KMS-11 (cell line): ENCODE data around the gene HPSE2.

Experiments
- H2AFZ ChIP-seq: fragments of 200-600 bp; sonication (generic); 2 replicates; pipeline ENCODE4 v1.6.1; 2016; ENCODE audit warnings: antibody characterized with exemption, mixed run types, low read depth
- H3K27ac ChIP-seq: fragments of 200-600 bp; sonication (generic); 2 replicates; pipeline ENCODE4 v1.6.1; 2016; ENCODE audit warnings: mild to moderate bottlenecking, mixed run types
- H3K27me3 ChIP-seq: fragments of 200-600 bp; sonication (generic); 2 replicates; pipeline ENCODE4 v1.6.1; 2017; ENCODE audit warnings: mild to moderate bottlenecking, low read depth, mixed run types, moderate library complexity; ENCODE audit not compliant: insufficient read depth
- H3K36me3 ChIP-seq: fragments of 200-600 bp; sonication (generic); 2 replicates; pipeline ENCODE4 v1.6.1; 2017; ENCODE audit warnings: mild to moderate bottlenecking, mixed run types; ENCODE audit not compliant: insufficient read depth
- H3K4me1 ChIP-seq: fragments of 200-600 bp; sonication (generic); 2 replicates; pipeline ENCODE4 v1.6.1; 2016; ENCODE audit warnings: mild to moderate bottlenecking, low read depth, mixed run types; ENCODE audit not compliant: poor library complexity, severe bottlenecking
- H3K4me2 ChIP-seq: fragments of 200-600 bp; sonication (generic); 2 replicates; pipeline ENCODE4 v1.7.0; 2016; ENCODE audit warnings: mild to moderate bottlenecking, mixed run types
- H3K4me3 ChIP-seq: fragments of 200-600 bp; sonication (generic); IDR thresholded peaks from 2 replicates; pipeline ENCODE4 v1.6.1; 2017; ENCODE audit warnings: low read depth, low read length, mixed read lengths; ENCODE audit not compliant: insufficient read depth
- H3K79me2 ChIP-seq: fragments of 200-600 bp; sonication (generic); 2 replicates; pipeline ENCODE4 v1.6.1; 2016; ENCODE audit warnings: low read depth, mixed run types; ENCODE audit not compliant: insufficient read depth
- H3K9ac ChIP-seq: fragments of 200-600 bp; sonication (generic); 2 replicates; pipeline ENCODE4 v1.6.1; 2016; ENCODE audit warnings: mild to moderate bottlenecking, mixed run types
- H4K20me1 ChIP-seq: fragments of 200-600 bp; sonication (generic); 2 replicates; pipeline ENCODE4 v1.6.1; 2016; ENCODE audit warnings: mild to moderate bottlenecking, mixed run types; ENCODE audit not compliant: insufficient read depth
- TF ChIP-seq, protein P1 (sequence below): fragments of 200-600 bp; sonication (generic); conservative IDR thresholded peaks from 2 replicates; pipeline ENCODE4 v1.6.1; 2017; ENCODE audit warnings: low read depth, mild to moderate bottlenecking, antibody characterized with exemption, low read length, moderate library complexity, mixed read lengths

The HPSE2 gene

DNA sequence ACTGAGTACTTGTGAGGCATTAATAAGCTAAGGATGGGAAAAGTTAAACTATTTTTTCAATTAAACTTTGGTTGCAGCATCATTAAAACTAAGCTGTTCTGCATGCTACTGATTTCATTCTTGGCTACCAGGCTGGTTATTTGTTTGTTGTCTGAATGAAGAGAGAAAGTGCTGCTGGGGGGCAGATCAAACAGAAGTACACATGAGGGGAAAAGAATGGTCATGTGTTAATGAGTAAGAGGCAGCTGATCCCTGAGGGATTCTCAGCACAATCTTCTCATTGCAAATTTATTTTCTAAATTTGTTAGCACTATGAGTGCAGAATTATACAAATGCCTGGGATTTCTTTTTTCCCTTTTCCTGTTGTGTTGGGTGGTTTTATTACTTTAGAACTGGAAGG is 575.7 kb downstream of the HPSE2 start:
- no peak overlapping the region for H3K27ac ChIP-seq
- no peak overlapping the region for H2AFZ ChIP-seq
- no peak overlapping the region for H3K4me3 ChIP-seq
- no peaks in the 10 kb centered on the region for H3K79me2 ChIP-seq
- H4K20me1 ChIP-seq: no peaks in the 10 kb centered on the region
- no peak overlapping the region for H3K4me2 ChIP-seq
- H3K9ac ChIP-seq: no peak overlapping the region
- no peaks in the 10 kb centered on the region for H3K27me3 ChIP-seq
- H3K4me1 ChIP-seq: no peaks in the 10 kb centered on the region
- H3K36me3 ChIP-seq: no peaks in the 10 kb centered on the region
- TF ChIP-seq, protein P1, sequence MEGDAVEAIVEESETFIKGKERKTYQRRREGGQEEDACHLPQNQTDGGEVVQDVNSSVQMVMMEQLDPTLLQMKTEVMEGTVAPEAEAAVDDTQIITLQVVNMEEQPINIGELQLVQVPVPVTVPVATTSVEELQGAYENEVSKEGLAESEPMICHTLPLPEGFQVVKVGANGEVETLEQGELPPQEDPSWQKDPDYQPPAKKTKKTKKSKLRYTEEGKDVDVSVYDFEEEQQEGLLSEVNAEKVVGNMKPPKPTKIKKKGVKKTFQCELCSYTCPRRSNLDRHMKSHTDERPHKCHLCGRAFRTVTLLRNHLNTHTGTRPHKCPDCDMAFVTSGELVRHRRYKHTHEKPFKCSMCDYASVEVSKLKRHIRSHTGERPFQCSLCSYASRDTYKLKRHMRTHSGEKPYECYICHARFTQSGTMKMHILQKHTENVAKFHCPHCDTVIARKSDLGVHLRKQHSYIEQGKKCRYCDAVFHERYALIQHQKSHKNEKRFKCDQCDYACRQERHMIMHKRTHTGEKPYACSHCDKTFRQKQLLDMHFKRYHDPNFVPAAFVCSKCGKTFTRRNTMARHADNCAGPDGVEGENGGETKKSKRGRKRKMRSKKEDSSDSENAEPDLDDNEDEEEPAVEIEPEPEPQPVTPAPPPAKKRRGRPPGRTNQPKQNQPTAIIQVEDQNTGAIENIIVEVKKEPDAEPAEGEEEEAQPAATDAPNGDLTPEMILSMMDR: no peak

DNA sequence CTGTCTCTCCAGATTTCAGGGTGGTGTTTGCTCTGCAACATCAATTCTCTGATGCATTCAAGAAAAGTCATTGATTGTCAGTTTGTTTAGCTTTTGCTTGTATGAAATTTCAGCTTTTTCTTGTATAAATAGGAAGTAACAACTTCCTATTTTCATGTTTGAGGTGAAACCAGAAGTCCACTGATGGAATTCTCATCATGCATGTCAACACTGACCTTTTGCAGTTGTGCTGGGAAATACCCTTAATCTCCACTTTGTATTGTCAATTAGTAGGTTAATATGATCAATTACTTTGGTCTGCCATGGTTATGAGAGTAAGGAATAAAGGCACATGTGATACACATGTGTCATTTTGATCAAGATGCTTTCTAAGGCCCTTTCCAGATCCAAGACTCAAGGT is 580.2 kb downstream of the HPSE2 start:
- Histone ChIP-seq H2AFZ (no peak overlapping the region), H3K27ac (no peak overlapping the region), H3K27me3 (no peaks in the 10 kb centered on the region), H3K4me1 (no peaks in the 10 kb centered on the region), H3K4me2 (no peak overlapping the region), H3K4me3 (no peak overlapping the region), H3K36me3 (no peaks in the 10 kb centered on the region), H4K20me1 (no peaks in the 10 kb centered on the region), H3K9ac (no peak overlapping the region), H3K79me2 (no peaks in the 10 kb centered on the region)
- TF ChIP-seq, protein P1: no peak

DNA sequence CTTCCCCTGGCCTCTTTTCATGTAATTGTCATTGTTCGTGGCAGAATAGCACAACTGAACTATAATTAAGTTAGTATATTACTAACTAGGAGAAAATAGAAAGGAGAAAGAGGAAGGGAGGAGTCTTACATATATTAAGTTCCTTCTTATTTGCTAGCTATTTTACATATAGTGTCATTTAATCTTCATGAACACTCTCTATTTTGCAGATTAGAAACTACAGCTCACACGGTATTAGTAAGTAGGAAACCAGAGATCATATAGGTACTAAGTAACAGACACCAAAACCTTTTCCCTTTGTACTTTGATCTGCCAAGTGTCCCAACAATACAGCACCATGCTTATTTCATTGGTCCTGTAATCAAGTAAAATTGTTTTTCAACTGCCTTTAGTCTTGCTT is 586.5 kb downstream of the HPSE2 start:
- Histone ChIP-seq H3K27me3 (no peaks in the 10 kb centered on the region), H3K4me2 (no peak overlapping the region), H3K27ac (no peak overlapping the region), H3K4me3 (no peak overlapping the region), H3K4me1 (no peaks in the 10 kb centered on the region), H4K20me1 (no peaks in the 10 kb centered on the region), H2AFZ (no peak overlapping the region), H3K36me3 (no peaks in the 10 kb centered on the region), H3K9ac (no peak overlapping the region), H3K79me2 (no peaks in the 10 kb centered on the region)
- TF ChIP-seq, protein P1: no peak

DNA sequence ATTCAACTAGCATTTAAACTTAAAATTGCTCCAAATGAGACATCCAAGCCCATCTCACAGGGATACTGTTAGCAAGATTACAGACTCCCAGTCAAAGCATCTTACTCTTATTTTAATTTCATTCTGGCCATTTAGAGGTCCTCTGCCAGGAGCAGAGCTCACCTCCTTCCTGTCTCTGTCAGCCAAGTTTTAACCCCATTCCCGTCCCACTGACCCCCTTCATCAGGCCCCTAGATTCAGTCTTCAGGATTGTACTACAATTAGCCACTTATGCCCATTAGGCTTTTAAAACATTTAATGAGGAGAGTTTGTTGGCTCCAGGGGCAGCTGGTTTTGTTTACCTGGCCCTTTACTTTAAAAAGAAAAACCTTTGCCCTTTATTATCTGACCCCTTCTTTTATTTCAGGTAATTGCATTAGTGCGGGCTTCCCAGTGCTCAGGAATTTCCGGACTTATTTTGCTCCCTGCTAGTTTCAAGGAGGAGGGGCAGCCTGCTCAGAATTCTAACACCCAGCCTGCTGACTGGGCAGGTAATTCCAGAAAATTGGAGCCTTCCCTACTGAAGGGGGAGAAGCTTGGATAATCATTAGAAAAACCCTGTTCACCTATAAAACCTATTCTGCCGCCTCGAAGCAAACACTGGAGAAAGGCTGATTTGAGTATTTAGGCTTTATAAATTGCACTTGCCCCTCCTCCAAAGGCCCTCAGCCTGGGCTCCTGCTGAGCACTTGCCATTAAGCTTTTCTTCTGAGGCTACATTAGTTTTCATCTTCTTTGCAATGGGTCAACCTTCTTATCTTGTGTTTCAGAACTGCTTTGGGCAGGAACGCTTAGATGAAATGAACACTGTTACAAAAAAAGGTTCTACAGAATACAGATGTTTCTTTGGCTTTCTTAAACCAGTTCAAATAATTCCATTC is 588.4 kb downstream of the HPSE2 start:
- TF ChIP-seq, protein P1: no peak
- Histone ChIP-seq H3K4me1 (no peaks in the 10 kb centered on the region), H2AFZ (no peak overlapping the region), H3K27me3 (no peaks in the 10 kb centered on the region), H3K27ac (no peak overlapping the region), H3K9ac (no peak overlapping the region), H3K36me3 (no peaks in the 10 kb centered on the region), H4K20me1 (no peaks in the 10 kb centered on the region), H3K79me2 (no peaks in the 10 kb centered on the region), H3K4me2 (no peak overlapping the region), H3K4me3 (no peak overlapping the region)
